Mammary epithelial cell (primary cell): ENCODE measurements around the gene COL4A2.

Experiments
- CTCF ChIP-seq, 2 donors: IDR thresholded peaks in 1 of 2; conservative IDR thresholded peaks in 1 of 2; 2 replicates each; pipeline ENCODE4 v1.5.1; 2011 to 2012; ENCODE audit warnings: inconsistent platforms in 2 of 2, low read length in 2 of 2, mild to moderate bottlenecking in 2 of 2, control low read depth in 1 of 2, low read depth in 1 of 2; ENCODE audit not compliant: insufficient read depth in 1 of 2; ENCODE audit errors: extremely low read depth in 1 of 2
- EZH2 ChIP-seq: IDR thresholded peaks from 2 replicates; pipeline ENCODE4 v1.6.1; 2012; ENCODE audit warnings: low read length, inconsistent platforms, borderline replicate concordance

GRCh38 chr13:110491869-110492678 lies 185.0 kb downstream of the COL4A2 start:
- TF ChIP-seq EZH2 (no peak), CTCF (conservative IDR thresholded peaks at IDR 0.05 in 1 of 2, IDR thresholded peaks at IDR 0.05 in 1 of 2; ENCODE audit: extremely low read depth in 1 of 2, insufficient read depth in 1 of 2, low read depth in 1 of 2, low read length in 2 of 2) (no peak)
